Measurements from ENCODE around the gene LIPM.

GRCh38 chr10:88754287-88754686 lies 48.2 kb upstream of the LIPM start:
- TF ChIP-seq CTCF (IDR thresholded peaks at IDR 0.05; ENCODE audit: insufficient read depth, low read length) (no peak), POLR2AphosphoS5 (IDR thresholded peaks at IDR 0.05; ENCODE audit: low read depth) (no peak)
